Effector CD4-positive, alpha-beta T cell (primary cell): ENCODE measurements around the gene CHRNA3. TPM values are rescaled to one million over a fixed set of nuclear protein-coding genes. Genes with fewer than 3 reads are reported as not detected.

Source experiments
- DNase-seq: peaks from one replicate; pipeline ENCODE4 v3.0.0-alpha.2; 2020
- total RNA-seq: gene quantifications from one replicate; lab custom pipeline; 2026; lab: John Stamatoyannopoulos, UW

CHRNA3 gene
- not detected for total RNA-seq

DNA sequence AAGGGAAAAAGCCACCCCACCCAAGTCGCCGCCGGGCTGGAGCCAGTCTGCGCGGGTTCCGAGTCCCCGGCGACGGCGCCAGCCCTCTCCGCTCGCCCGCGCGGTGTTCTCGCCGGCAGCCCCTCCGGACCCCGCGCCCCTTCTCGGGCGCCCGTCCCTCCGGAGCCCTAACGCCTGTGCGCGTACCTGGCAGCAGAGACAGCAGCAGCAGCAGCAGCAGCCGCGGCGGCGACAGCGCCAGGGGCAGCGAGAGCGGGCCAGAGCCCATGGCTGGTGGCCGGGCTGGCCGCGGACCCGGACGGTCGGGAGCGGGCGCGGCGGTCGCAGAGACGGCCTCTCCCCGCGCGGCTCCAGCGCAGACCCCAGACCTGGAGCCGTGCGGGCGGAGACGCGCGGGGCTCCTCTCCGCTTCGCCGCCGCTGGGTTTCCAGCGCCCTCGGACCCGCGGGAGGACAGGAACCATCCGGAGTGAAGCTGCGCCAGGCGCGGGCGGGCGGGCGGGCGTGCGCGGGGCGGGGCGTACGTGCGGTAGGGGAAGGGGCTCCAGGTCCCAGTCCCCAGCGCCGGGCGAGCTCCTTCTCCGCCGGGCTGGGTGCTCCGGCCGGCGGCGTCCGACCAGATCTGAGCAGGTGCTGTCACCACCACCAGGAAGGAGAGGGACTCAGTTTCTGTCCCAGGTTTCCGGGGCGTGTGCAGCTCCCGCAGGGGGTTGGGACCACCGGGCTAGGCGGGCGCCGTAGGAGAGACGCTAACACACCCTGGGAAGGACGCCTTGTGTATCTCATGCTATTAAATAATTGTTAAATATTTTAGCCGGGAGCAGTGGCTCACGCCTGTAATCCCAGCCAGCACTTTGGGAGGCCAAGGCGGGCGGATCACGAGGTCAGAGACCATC is at the start of gene CHRNA3:
Gene CHRNA3 (minus strand): TSS at position 470 of the 895 bp plus-strand sequence. CDS start 202 bp downstream, at position 268.
- no peak for DNase-seq

DNA sequence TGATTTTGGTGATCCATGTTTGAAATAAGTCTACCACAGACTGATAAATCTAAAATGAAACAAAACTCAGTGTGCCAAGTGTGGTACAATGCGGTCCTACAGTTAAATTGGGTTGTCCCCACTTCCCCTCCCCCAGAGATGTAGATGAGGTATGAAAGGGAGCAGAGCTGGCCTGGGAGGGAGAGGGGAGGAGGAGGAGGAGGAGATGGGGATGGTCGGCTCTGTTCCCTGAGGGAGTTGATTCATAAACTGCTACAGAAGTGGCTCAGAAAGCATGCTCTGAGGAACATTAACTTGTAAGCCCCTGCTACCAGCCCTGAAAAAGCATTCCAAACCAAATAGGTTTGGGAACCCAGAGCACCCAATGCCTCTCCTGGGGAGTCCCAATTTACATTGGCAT is 48.2 kb upstream of the CHRNA3 start:
- DNase-seq: no peak

DNA sequence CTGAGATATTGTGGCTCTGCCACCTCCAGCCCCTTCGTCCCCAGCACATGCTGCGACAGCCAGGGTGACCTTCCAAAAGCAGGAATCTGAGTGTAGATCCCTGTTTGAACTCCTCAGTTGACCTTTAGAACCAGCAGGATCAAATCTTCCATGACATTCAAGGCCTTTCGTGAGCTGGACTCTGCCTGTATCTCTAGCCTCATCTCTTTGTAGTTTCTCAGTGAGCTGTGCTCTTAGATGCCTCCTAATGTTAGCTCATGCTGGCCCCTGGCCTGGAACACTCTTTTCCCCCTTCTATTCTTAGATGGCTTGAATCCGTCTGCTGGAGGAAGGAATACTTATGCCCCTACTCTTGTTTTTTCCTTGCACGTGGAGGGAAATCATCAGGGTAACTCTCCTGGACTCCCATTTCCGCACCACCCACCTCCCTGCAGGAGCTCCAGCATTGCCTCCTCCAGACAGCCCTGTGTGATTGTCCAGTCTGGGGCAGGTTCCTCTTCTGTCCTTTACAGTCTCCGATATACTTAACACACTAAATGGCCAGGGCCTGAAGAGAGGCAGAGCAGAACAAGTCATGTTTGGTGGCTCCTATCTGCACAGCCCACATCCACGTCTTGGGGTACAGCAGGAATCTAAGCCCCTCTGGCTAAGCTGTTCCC is 46.9 kb upstream of the CHRNA3 start:
- DNase-seq: no peak

DNA sequence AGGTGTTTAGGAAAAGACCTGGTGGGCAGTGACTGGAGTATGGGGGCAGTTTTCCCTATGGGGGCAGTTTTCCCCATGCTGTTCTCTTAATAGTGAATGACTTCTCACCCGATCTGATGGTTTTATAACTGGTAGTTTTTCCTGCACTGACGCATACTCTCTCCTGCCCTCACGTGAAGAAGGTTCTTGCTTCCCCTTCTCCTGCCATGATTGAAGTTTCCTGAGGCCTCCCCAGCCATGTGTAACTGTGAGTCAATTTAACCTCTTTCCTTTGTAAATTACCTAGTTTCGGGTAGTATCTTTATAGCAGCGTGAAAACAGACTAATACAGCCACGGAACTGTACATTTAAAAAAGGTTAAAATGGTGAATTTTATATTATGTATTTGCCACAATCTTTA is 45.2 kb upstream of the CHRNA3 start:
- DNase-seq: no peak

DNA sequence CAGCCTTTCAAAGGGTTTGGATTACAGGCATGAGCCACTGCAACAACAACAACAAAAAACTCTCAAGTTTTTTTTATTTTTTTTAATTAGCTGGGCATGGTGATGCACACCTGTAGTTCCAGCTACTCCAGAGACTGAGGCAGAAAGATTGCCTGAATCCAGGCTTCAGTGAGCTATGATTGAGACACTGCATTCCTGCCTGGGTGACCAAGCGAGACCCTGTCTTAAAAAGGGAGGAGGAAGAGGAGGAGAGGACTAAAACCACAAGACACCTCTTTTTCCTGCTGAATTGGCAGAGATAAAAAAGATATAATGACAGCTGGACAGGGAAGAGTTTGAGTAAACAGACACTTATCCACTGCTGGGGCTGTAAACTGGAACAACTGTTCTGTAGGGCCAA is 42.9 kb upstream of the CHRNA3 start:
- no peak for DNase-seq

DNA sequence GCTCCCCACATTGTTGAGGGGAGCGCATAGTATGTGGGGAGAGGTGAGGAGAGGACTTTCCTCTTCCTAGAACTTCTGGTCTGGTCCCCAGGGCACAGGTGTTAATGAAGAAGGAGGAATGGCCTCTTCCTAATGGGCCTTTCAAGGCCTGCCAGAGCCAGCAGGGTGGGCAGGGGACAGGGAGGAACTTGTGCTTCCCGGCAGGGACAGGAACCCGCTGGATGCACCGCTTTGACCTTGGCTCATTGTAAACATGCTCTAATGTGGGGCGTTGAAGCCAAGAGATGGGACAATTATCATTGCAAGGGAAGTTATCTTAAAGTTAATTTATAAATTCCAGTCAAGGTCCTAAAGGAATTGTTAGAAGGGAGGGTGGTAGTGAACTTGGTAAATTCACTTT is 41.2 kb upstream of the CHRNA3 start:
- no peak for DNase-seq

DNA sequence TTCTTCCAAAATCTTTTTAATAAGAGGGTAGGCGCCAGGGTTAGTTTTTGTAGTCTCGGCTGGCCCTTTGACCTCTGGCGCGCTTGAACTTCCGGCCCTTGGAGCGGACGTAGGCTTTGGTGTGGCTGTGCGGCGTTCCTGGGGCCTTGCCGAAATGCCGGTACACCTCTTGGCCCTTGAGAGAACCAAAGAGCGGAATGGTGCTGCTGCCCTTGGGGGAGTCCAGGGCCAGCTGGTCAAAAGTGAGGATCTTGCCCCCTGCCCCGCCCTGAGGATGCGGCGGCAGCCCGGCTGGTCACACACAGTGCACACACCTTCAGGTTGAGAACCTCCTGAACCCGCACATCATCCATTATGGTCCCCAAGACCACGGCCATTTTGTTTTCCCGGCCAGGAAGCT is 40.2 kb upstream of the CHRNA3 start:
- no peak for DNase-seq

DNA sequence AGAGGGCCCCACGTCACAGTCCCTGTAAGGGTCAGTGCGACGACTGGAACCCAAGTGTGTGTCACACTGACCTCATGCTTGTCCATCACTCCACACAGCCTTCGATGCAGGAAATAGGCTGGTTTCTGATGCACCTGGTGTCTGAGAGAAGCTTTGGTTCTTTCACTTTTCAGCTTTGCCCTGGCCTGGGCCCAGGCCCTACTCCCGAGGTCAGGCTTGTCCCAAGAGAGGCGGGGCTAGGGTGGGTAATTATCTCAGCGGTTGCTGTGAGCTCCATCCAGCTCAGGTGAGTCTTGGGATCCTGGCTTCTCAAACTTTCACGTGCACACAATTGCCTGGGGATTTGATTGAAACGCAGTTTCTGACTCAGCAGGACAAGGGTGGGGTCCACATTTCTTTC is 39.8 kb upstream of the CHRNA3 start:
- DNase-seq: no peak

DNA sequence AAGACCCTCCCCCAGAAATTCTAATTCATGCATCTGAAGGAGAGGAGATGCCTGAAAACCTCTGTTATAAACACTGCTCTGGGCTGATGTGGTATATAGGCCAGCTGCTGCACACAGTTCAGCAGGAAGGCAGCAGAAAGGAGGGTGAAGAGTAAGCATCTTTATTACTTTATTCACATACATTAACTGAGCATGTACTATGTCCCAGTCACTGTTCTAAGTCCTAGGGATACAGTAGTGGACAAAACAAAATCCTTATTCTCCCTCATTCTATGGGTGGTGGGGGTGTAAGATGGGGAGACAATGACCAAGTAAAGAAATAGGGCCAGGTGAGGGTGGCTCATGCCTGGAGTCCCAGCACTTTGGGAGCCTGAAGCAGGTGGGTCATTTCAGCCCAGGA is 38.0 kb upstream of the CHRNA3 start:
- no peak for DNase-seq

DNA sequence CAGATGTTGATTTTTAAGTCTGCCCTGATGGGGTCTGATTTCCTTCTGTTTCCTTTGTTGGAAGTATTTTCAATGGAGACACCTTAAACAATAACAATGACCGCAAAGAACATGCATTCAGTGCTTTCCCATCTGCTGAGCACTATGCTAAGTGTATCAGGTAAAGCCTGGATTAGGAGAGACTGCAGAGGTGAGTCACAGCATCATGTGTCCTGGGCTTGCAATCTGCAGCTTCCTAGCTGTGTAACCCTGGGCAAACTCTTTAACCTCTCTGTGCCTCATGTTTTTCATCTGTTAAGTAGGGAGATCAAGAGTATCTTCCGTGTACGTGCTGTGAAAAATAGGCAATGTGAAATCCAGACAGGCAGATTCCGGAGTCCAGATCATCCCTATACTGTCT is 33.5 kb upstream of the CHRNA3 start:
- DNase-seq: no peak

DNA sequence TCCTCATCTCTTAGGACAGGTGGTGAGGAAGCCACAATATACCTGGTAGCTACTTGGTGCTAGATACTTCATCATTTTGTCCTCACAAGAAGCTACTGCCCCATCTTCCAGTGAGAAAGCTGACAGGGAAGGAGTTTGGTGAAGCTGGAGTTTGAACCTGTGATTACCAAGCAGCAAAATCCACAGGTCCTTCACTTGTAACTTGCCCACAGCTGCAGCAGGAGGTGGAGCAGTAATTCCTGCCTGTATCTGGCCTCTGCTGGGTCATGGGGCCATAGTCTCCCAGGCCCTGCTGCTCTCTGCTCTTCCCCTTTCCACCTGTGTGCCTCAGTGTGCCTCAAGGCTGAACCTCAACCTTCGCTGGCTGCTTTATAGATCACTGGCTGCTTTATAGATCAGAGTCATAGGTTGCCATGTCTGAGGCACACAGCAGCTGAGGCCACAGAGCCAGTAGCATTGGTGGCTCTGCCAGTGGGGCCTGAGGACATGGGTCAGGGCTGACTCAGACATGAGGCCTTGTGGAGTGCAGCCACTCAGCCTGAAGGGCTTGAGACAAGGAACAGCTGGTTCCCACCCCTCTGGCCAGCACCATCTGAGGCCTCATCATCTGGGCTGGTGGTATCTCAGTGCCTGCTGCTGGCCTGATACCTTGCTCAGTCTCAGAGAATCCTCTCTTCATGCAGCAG is 31.3 kb upstream of the CHRNA3 start:
- no peak for DNase-seq

DNA sequence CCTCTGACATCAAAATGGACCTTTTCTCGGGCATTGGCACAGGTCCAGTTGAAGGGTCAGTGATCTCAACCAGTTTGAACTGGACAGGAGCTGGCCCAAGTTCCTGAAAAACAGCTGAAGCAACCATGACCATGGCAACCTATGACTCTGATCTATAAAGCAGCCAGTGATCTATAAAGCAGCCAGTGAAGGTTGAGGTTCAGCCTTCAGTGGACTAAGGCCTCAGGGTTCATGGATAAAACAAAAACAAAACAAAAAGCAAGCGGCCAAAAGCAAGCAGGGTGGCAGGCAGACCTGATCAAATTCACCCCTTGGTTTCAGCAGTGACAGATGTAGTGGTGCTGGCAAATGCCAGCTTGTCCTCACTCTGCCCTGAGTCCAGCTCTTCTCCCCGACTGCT is 30.2 kb upstream of the CHRNA3 start:
- DNase-seq: no peak

DNA sequence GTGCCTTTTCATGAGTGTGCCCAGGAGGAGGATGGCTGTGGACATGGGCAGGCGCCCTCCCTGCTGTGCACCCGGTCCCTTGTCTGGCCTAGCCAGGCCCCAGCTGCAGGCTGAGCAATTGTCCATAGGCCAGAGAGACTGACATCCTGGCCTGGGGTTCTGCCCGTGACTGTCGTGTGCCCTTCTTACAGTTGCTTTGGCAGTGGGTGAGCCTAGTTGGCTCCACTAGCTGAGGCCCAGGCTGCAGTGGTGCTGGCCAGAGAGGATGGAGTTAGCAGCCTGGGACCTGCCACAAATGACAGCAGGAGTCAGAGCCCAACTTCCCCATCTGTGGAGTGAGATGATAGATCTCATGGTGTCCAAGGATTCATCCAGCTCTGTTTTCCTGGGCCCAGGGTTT is 29.2 kb upstream of the CHRNA3 start:
- DNase-seq: no peak

DNA sequence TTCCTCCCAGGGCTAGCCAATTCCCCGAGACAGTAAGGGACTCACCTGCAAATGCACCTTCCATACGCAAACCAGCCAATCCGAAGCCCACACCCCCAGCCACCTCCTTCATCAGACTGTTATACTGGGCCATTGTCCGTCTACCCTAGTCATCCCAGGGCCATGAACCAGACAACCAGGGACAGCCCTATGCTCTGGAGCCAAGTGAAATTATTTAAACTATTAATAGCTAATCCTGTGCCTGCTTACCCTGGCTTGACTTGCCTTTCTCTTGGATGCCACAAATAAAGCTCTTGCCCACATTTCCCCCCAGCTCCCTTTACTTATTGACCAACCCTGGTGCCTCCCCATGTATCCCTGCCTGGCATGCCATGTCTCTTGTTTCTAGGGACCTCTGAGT is 24.2 kb upstream of the CHRNA3 start:
- no peak for DNase-seq

DNA sequence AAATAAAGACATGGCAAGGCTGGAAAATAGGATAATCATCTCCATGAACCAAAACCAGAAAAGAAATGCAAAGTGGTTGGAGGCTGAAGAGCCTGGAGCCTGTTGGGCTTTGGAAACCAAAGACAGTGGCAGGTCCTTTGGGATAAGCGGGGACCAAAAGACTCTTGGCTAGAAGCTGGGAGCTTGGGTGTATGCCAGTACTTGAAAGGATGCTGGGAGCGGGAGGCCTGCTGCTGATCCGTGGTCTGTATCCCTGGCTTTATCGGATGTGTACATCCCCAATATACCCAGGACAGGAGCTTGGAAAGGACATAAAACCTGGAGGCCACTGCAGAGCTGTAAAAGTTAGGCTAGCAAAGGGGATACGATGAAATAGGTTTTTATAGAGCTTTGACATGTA is 21.5 kb upstream of the CHRNA3 start:
- DNase-seq: no peak

DNA sequence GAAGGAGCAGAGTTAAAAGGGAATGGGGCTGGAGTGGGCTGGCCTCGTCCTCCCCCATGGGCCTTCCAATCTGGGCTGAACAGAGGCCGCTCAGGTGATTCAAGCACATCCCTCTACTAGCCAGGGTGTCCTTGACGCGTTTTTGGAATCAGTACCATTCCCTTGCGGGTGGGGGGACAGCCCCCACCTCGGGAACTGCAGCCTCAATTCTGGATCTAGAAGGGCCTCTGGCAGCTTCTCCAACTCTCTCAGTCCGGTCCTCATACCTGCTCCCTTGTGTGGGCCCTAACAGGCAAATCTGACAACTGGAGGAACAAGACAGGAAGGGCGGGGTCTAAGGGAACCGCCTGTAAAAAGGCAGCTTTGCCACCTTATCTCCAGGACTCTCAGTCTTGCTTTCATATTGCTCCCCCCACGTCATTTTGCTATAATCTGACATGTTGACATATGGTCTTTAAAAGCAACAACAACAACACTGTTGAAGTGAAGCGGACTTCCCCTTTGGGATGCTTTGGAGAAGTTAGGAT is 21.0 kb upstream of the CHRNA3 start:
- no peak for DNase-seq

DNA sequence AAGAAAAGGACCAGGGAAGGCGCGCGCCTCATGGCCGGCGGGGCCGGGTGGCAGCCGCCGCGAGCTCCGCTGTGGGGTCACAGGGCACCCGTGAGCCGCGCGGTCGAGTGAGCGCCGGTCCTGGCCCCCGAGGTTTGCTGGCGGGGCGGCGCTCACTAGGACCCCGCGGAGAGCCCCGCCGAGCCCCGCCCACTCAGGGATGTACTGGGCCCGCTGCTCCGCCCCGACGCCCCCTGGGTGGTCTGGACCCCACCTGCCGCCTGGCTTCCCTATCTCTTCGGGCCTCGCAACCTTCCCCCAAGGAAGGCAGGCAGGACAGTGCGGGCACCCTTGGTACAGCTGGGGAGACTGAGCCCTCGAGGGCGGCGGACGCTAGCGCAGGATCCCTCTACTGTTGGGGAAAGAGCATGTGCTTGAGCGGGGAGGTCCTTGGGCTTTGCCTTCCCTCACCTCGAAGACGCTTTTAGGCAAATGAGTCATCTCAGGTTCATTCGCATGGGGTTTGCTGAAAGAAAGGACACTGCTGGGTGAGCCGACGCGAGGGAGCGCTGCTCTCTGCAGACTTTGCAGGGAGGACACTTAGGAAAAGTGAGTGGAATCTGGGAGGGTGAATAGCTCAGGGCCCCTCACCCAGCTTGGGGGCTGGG is 20.4 kb upstream of the CHRNA3 start, which contains the start of gene CHRNB4:
Gene CHRNB4 (minus strand): TSS at position 109 of the 647 bp plus-strand sequence. CDS start 77 bp downstream, at position 32.
- no peak for DNase-seq

DNA sequence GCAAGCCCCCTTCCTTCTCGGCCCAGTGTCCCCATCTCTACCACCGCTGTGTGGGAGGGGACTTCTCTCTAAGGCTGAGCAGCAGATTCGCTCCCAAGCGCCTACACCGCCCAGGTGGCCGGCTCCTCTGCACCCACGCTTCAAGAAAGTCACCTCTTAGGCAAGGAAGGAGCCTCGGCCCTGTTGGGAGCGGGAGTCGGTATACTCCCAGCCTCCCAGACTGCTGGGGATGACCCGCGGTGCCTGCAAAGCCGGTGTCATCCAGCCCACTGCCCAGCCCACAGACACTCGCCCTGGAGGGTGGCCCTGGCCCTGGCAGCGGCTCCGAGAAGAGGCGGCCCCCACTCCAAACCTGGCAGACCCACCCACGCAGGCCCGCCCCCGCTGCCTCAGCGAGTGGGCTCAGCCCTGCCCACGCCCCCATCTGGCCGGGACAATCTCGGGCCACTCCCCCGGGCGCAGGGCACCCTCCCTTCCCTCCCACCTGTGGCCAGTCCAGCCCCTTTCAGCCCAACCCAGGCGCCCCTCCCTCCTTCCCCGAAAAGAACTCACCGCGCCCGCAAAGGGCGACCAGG is 19.8 kb upstream of the CHRNA3 start:
- DNase-seq: no peak

DNA sequence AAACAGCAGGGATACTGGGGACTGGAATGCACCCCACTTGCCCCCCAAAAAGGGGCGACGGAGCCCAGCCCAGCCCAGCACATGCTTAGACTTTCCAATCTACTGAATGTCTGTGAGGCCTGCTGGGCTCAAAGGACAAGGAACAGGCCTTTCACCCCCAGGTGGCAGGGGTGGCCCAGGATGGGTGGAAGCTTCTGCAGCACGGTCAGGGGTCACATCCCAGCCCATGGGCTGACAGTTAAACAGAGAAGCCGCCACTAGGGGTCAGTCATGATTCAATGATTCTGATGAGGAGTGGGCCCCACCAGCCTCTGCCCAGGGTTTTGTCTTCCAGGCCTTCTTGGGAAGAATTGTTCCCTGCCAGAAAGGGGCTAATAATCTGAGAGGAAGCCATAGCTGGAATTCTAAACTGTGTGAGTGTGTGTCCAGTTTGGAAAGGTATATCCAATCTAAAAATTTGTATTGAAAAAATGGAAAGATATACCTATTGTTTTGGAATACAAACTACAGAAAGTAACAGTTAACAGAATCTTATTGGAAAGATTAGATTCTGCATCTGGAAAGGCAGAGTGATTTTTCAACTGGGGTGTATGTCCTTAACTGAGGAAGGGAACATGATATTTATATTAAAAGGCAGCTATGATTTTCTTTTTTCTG is 18.0 kb upstream of the CHRNA3 start:
- peak; percentile 10 for DNase-seq

DNA sequence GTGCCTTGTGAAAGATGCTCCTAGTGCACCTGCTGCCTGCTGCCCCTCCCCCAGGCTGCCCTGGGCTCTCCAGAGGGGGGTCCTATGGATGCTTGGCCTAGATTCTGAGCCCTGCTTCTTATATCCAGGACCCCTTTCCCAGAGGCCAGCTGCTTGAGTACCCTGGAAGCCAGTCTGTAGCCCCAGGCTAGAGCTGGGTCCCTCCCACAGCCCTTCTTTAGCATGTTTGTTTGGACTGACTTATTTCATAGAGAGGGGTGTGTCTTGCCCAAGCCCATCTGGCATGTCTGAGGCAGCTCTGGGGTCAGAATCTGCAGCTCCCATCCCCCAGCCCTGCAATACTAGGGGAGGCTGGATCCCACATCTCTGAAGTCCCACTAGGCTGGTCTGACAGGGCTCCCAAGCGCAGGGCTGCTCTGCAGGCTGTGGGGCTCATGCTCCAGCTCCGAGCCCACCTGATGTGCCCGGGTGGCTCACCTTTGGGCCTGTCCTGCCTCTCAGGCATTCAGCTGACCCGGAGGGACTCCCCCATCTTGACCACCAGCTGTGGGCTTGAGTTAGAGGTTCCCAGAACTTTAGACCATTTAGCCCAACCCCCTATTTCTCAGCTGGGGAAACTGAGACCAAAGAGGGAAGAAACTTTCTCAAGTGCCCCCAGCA is 17.1 kb upstream of the CHRNA3 start:
- DNase-seq: no peak

DNA sequence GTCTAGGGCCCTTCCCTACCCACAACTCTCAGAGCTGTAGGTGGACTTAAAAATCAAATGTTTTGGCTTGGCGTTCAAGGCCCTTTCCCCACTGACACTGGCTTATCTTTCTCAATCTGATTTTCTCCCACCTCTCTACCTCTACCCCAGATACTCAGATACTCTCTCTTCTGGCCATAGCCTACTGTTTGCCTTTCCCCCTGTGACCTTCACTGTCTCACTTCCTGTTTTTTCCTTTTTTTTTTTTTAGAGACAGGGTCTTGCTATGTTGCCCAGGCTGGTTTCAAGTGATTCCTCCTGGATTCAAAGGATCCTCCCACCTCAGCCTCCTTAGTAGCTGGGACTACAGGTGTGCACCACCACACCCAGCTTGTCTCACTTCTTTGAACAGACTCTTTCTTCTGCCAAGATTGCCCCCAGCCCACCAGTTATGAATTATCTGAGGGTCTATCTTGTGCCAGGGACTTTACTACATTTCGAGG is 15.6 kb upstream of the CHRNA3 start:
- no peak for DNase-seq
